Motor neuron (in vitro differentiated cells): ENCODE measurements around the gene CCDC178. TPM values are rescaled to one million over a fixed set of nuclear protein-coding genes. Genes with fewer than 3 reads are reported as not detected.

Source experiments
- ATAC-seq, 8 experiments: fragments of 200-7000 bp; cut with Tn5 transposase; replicated peaks in 6 of 8; 2 replicates each; pipeline ENCODE4 v1.8.0; 2021; ENCODE audit warnings: mild to moderate bottlenecking in 8 of 8, moderate library complexity in 8 of 8
- H3K27ac ChIP-seq, 2 donors: fragments of 250-450 bp; sonication (Bioruptor Pico); 2 replicates each; pipeline ENCODE4 v1.9.0; 2021; ENCODE audit warnings: antibody characterized with exemption in 2 of 2, mild to moderate bottlenecking in 2 of 2, moderate library complexity in 1 of 2
- H3K4me1 ChIP-seq, 2 donors: fragments of 250-450 bp; sonication (Bioruptor Pico); replicated peaks in 1 of 2; 2 replicates each; pipeline ENCODE4 v1.6.1; 2021; ENCODE audit warnings: antibody characterized with exemption in 2 of 2, mild to moderate bottlenecking in 2 of 2, moderate library complexity in 1 of 2
- H3K4me3 ChIP-seq, 5 donors: fragments of 250-450 bp; sonication (Bioruptor Pico); 2 replicates each; pipeline ENCODE4 v1.9.0; 2021; ENCODE audit warnings: antibody characterized with exemption in 5 of 5, mild to moderate bottlenecking in 5 of 5, moderate library complexity in 4 of 5
- WGBS, 10 experiments: fragments of 450-650 bp; shearing (Covaris generic); methylation state at CpG; one replicate each; pipeline ENCODE4 v1.0.0; 2022; 5-methylcytosine and 5-hydroxymethylcytosine counted together
- in situ Hi-C, 9 experiments: fragments of 400-800 bp; cut with MboI; loops; one replicate each; pipeline ENCODE4 v1.15.0; 2021; ENCODE audit warnings: low sequenced_read_pairs in 9 of 9, low pct_unique_long_range_greater_than_20kb in 2 of 9; ENCODE audit not compliant: unreplicated experiment in 9 of 9
- total RNA-seq, 8 experiments: library from RNA; unstranded; fragments of 300-600 nt; gene quantifications; 2 replicates each; pipeline versions ENCODE4 v1.2.3 to v1.2.4, GENCODE V29; 2022

The CCDC178 gene, protein sequence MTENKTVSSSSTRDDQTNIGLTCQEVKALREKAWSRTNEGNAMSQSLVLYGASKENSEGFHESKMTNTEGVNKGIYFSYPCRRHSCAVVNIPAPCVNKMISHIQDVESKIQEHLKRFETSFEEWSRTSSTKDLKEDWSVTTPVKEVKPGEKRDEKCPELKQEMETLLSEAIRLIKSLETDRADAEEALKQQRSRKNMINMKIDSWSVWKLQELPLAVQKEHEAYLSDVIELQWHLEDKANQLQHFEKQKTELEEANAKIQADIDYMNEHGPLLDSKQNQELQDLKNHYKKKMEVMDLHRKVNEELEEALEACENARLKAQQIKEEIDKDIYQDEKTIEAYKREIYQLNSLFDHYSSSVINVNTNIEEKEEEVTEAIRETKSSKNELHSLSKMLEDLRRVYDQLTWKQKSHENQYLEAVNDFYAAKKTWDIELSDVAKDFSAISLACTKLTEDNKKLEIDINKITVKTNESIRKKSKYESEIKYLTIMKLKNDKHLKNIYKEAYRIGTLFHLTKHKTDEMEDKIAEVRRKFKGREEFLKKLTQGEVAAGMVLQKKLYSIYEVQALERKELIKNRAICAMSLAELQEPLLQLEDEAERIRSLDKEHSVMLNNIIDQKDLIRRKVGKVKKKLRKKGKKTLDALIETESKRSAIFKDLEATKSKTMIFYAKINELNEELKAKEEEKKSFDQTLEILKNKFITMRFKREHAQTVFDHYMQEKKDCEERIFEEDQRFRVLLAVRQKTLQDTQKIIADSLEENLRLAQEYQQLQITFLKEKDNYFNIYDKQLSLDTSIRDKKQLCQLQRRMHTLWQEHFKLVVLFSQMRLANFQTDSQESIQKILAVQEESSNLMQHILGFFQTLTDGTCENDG
- total RNA-seq: 1 to 10 TPM in 1 of 8 experiments, under 1 TPM in 4, not detected in 3; 0.09 to 3.0 (median 0.21) TPM

DNA sequence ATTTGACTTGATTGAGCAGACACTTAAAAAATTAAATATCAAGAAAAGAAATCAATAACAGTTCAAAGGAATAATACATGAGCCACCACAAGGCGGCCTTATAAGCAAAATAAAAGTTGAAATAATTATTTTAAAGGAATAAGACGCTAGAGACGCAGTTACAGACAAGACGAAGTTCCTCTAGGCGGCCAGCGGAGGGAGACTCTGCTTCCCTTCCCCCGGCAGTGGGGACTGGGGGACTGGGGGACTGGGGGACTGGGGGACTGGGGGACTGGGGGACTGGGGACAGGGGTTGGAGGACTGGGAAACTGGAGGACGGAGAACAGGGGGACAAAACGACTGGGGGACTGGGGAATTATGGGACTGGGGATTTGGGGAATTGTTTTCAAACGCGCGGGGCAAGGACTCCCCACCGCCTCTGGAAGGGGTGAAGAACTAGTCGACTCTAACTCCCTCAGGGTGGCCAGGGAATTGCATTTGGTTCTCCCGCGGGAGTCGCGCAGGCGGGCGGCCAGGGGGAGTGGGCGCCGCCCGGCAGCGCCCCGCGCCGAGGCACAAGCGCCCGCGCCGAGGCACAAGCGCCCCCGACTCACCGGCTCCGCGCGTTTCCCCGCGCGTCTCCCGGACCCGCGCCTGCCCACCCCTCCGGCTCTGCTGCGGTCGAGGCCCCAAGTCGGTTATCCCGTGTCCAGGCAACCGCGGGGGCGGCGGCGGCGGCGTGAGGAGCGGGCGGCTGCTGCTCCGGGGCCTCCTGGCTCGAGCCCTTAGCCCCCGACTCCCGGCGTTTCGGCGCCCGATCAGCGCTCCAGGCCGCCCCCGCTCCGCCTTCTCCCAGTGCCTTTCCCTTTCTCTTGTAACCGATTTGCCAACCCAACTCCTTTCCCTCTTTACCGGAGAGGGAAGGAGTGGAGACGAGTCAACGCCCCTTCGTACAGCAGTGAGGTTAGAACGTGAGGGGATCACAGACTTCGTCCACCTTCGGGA, at the start of gene CCDC178:
Gene CCDC178 (minus strand): TSS at position 662 of the 984 bp plus-strand sequence. CDS start 28,633 bp downstream, outside the sequence.
- ATAC-seq: peak; percentile 90 to 96 (median 92)
- WGBS, 10 experiments: 0 to 6% (median 0%) methylated on average over 1 to 10 of the region's 77 CpGs; no CpG with 5 or more reads in 3 of the 10 experiments
- H3K4me3 ChIP-seq: peak within 1 kb of the TSS; percentile 51 to 78 (median 66)
- H3K4me1 ChIP-seq: peaks cover 3 to 22% of the 10 kb centered on the region in 2 donors
- in situ Hi-C loops: loop anchor here in 1 of 9 experiments (25.0 kb wide), 1 partner anchor 322 kb away; no protein-coding TSS in a partner anchor
- H3K27ac ChIP-seq: no peak within 1 kb of the TSS

DNA sequence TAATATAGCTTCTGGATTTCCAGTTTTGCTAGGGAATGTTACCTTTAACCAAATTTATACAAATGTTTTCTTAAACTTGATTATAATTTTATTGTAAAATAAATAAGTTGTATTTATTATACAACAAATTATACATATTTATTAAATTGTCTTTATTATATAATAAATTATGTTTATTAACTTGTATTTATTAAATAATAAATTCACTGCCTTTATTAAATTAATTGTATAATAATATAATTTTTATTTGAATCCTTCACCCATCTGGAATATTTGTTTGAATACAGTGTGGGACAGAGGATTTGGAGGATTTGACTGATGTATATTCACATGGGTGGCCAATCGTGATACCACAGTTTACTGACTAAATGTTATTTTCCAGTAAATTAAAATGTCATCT, 43.4 kb upstream of the CCDC178 start:
- Histone ChIP-seq H3K4me1 (no peaks in the 10 kb centered on the region), H3K27ac (no peak overlapping the region), H3K4me3 (no peak overlapping the region)
- no peak for ATAC-seq
- in situ Hi-C loops: loop anchor here in 2 of 9 experiments (25.0 kb wide), 1 partner anchor 247 kb away; no protein-coding TSS in a partner anchor
- 0 to 100% (median 100%) methylated on average over 1 of the region's 1 CpG; no CpG with 5 or more reads in 2 of the 10 experiments for WGBS, 10 experiments

DNA sequence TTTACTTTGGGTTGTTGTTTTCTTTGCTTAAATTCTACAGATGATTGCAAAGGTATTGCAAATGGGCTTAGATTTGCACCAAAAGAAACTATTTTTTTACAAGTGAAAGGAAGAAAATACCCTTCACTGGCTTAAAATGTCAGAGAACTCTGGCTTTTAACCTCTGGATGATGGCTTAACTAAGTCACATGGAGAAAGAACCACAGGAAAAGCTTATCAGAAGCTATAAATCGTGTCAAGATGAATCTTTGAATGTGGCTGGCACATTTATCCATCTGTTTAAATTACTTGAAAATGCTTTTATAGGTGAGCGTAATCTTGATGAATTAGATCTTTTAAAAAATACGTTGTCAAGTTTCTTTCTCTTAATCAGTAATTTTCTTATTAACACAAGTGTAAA, 32.0 kb upstream of the CCDC178 start:
- 0 to 79% (median 39%) methylated on average over 1 to 3 of the region's 3 CpGs for WGBS, 10 experiments
- in situ Hi-C loops: no loop called here
- ATAC-seq: no peak
- Histone ChIP-seq H3K27ac (no peak overlapping the region), H3K4me3 (no peak overlapping the region), H3K4me1 (peaks cover 0 to 3% of the 10 kb centered on the region in 2 donors)

DNA sequence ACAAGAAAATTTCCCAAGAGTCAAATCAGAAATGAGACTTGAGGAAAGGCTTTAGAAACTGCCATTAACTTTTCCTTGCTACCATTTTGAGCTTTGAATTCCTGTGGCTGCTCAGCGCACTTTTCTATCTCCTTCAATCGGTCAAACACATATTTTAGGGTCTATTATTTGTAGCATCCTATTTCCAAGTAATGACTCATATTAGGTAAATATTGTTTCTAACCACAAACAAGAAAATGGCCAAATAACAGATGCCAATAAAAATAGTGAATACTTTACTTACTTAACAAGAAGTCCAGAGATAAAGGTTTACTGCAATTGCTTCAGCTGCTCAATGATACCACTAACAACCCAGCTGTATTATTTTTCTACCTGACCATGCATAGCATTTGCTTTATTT, 29.7 kb upstream of the CCDC178 start:
- peaks cover 0 to 3% of the 10 kb centered on the region in 2 donors for H3K4me1 ChIP-seq
- WGBS, 10 experiments: 18 to 100% (median 88%) methylated on average over 1 to 2 of the region's 2 CpGs; no CpG with 5 or more reads in 1 of the 10 experiments
- ATAC-seq: no peak
- in situ Hi-C loops: no loop called here
- H3K4me3 ChIP-seq: no peak overlapping the region
- no peak overlapping the region for H3K27ac ChIP-seq

DNA sequence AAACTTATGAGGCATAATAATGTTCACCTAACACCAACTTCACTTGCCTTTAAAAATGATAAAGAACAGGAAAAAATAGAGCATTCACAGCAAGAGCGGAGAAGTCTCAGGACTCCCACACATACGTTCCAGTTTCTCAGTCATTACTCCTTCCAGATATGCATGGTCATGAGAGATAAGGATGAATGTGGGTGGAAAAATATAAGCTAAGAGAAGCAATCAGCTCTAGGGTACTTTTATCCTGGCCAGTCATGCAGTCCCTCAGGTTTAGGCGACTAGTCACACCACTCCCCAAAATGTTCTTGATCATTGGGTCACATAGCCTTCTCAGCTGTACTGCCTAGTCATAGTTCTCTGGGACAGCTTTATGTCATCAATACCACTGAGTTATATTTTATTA, 29.2 kb upstream of the CCDC178 start:
- H3K27ac ChIP-seq: no peak overlapping the region
- H3K4me3 ChIP-seq: no peak overlapping the region
- WGBS, 10 experiments: 8 to 100% (median 90%) methylated on average over 1 to 3 of the region's 3 CpGs; no CpG with 5 or more reads in 1 of the 10 experiments
- ATAC-seq: no peak
- in situ Hi-C loops: no loop called here
- H3K4me1 ChIP-seq: peaks cover 0 to 3% of the 10 kb centered on the region in 2 donors

DNA sequence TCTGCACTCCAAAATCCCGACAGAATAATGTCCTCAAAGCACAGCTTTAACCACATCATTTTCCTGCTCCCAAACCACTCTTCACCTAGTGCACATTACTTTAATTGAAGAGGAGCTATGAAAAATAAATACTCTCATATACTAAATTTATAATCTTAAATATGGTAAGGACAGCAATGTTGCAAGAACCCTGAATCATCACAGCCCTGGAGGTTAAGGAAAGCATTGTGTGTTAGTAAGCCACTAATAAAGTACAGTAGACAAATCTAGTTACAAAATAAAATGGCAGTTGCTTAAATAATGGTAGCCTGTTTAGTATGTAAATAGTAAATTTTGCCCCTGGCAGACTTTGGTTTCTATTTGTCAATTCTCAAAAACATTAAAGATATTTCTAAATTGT, 27.0 kb upstream of the CCDC178 start:
- in situ Hi-C loops: no loop called here
- Histone ChIP-seq H3K4me1 (peaks cover 0 to 2% of the 10 kb centered on the region in 2 donors), H3K4me3 (no peak overlapping the region), H3K27ac (no peak overlapping the region)
- WGBS, 10 experiments: 0 to 100% (median 85%) methylated on average over 1 of the region's 1 CpG; no CpG with 5 or more reads in 7 of the 10 experiments
- ATAC-seq: no peak

DNA sequence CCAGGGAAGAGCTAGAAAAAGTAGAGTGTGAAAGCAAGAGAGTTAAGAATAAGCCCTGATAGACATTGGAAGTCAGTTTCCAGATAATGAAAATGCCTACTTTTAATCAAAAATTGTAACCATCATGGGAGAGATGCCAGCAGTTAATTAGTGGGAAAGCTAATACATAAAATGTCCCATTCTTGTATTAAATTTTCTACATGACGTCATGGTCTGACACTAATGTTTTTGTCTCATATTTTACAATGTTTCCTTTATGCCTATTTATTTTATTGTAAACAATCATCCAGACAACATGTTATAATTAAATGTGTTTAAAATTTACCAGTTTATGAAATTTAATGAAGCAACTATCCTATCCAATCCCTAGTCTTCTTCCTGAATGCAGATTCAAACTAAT, 26.3 kb upstream of the CCDC178 start:
- Histone ChIP-seq H3K4me1 (no peaks in the 10 kb centered on the region), H3K27ac (no peak overlapping the region), H3K4me3 (no peak overlapping the region)
- in situ Hi-C loops: no loop called here
- 0 to 100% (median 60%) methylated on average over 1 of the region's 1 CpG; no CpG with 5 or more reads in 3 of the 10 experiments for WGBS, 10 experiments
- no peak for ATAC-seq

DNA sequence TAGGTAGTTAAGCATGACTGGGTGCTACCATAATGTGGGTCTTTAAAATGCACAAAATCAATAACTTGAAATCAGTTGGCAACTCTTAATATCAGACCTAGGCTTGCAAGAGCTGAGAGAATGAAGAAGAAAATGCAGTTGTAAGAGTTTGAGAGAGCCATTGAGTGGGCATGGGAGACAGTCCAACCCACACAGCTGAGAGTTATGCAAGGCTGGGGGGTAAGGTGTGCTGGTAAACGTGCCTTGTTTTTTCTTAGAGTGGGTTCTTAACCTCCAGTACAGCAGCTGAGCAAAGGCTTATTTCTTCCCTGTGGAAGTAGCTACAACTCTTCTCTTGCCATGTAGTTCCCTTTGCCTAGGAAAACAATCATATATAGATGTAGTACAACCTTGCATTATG, 20.2 kb upstream of the CCDC178 start:
- in situ Hi-C loops: no loop called here
- WGBS, 10 experiments: 0 to 80% (median 56%) methylated on average over 1 of the region's 1 CpG; no CpG with 5 or more reads in 5 of the 10 experiments
- no peak for ATAC-seq
- Histone ChIP-seq H3K4me1 (no peaks in the 10 kb centered on the region), H3K27ac (no peak overlapping the region), H3K4me3 (no peak overlapping the region)

DNA sequence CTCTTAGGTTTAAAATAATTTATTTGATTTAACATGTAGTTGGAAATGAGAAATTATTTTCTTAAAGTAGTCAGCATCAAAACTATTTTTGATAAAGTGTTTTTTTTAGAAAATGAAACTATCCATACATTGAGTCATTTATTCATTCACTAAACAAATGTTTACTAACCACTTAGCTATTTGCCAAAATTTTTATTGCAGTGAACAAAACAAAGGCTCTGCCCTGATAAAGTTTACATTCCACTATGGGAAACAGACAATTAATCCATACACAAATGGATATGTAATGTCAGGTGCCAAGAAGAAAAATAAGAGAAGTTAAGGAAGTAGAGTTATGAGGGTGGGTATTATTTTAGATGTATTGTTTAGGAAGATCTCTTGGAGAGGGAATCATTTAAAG, 19.1 kb upstream of the CCDC178 start:
- no peaks in the 10 kb centered on the region for H3K4me1 ChIP-seq
- H3K4me3 ChIP-seq: no peak overlapping the region
- no peak for ATAC-seq
- H3K27ac ChIP-seq: no peak overlapping the region
- in situ Hi-C loops: no loop called here

DNA sequence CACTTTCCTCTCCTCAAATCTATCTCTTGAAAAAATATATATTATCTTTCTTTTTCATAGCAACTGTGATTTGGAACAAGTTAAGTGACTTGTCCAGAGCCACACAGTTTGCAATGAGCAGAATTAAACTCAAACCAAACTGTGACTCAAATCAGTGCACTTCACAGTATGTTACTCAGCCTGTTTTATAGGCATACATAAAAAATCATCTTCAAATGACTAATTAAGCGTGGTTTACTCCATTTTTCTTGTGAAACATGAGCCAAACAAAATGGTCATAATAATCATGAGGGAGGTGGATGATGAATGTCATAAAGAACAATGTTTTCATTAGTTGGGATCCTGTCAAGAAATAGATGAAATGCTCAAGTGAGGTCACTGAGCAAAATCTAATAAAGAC, 6.1 kb upstream of the CCDC178 start:
- Histone ChIP-seq H3K27ac (no peak overlapping the region), H3K4me3 (no peak overlapping the region), H3K4me1 (peaks cover 0 to 9% of the 10 kb centered on the region in 2 donors)
- no peak for ATAC-seq
- in situ Hi-C loops: loop anchor here in 1 of 9 experiments (25.0 kb wide), 1 partner anchor 316 kb away; no protein-coding TSS in a partner anchor
- WGBS, 10 experiments: 0 to 100% (median 0%) methylated on average over 1 of the region's 1 CpG; no CpG with 5 or more reads in 3 of the 10 experiments

DNA sequence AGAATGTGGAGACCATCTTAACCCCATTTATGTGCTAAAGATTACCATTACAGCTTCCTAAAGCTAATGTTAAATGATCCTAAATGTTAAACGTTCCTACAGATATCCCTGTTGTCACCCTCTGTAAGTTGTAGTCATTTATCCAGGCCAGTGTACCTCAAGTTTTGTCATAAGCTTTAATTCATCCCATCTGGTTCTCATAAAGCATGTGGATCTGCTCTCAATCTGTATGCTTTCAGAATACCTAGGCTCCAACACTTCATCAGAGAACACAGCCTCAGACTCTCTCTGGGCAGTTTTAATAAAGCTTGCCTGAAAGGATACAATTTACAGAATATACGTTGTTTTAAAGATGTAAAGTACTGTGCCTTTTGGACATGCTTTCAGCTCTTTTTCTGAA, 4.2 kb upstream of the CCDC178 start:
- no peak overlapping the region for H3K4me3 ChIP-seq
- peaks cover 2 to 12% of the 10 kb centered on the region in 2 donors for H3K4me1 ChIP-seq
- H3K27ac ChIP-seq: no peak overlapping the region
- ATAC-seq: no peak
- in situ Hi-C loops: loop anchor here in 1 of 9 experiments (25.0 kb wide), 1 partner anchor 318 kb away; no protein-coding TSS in a partner anchor
- 0 to 83% (median 58%) methylated on average over 1 to 2 of the region's 2 CpGs; no CpG with 5 or more reads in 3 of the 10 experiments for WGBS, 10 experiments

DNA sequence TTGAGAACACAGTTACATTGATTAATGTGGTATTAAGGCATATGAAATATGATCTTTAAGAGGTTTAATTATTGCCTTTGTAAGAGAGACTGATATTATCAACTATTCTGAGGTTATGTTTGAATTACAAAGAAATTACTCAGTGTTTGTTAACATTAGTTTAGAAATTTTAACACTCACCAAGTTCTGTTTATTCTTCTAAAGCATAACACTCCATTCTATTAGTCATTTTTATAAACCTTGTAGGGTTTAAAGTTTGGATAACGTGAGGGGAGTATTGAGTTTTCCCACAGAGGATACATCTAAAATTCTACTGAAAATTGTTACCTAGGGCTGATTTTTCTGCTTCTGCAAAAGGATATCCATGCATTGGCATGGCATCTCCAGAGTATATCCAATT, 7.7 kb downstream of the CCDC178 start:
- in situ Hi-C loops: loop anchor here in 1 of 9 experiments (25.0 kb wide), 1 partner anchor 329 kb away; no protein-coding TSS in a partner anchor

More for the DNA sequence above, 7.7 kb downstream of the CCDC178 start:
- Histone ChIP-seq H3K27ac (no peak overlapping the region), H3K4me1 (peaks cover 0 to 13% of the 10 kb centered on the region in 2 donors), H3K4me3 (no peak overlapping the region)
- 0 to 100% (median 89%) methylated on average over 1 of the region's 1 CpG; no CpG with 5 or more reads in 1 of the 10 experiments for WGBS, 10 experiments
- no peak for ATAC-seq
